Vagina (tissue), 2 donors: ENCODE results near the gene RADIL. TPM values are rescaled to one million over a fixed set of nuclear protein-coding genes. Genes with fewer than 3 reads are reported as not detected.
"Not testable (repeated sequence)": the region's sequence is repeated elsewhere in the genome, so short reads cannot be mapped to it uniquely, and the experiment has no call there.

Experiments
- DNase-seq, 2 donors: peaks; one replicate each; pipeline ENCODE4 v3.0.0-alpha.2; 2017; ENCODE audit errors: extremely low spot score in 2 of 2
- H3K27ac ChIP-seq: fragments of 200-600 bp; sonication (generic); one replicate; pipeline ENCODE4 v1.5.1; 2019
- H3K27me3 ChIP-seq: fragments of 200-600 bp; sonication (generic); one replicate; pipeline ENCODE4 v1.5.1; 2019
- H3K36me3 ChIP-seq, 2 donors: fragments of 200-600 bp; sonication (generic); one replicate each; pipeline ENCODE4 v1.5.1; 2017 to 2019
- H3K4me1 ChIP-seq: fragments of 200-600 bp; sonication (generic); one replicate; pipeline ENCODE4 v1.5.1; 2019
- H3K4me3 ChIP-seq, 2 donors: fragments of 200-600 bp; sonication (generic); 1 replicate in 1 of 2; 2 replicates in 1 of 2; pipeline ENCODE4 v1.5.1; 2016 to 2019
- H3K9me3 ChIP-seq: fragments of 200-600 bp; sonication (generic); one replicate; pipeline ENCODE4 v1.5.1; 2019
- POLR2A ChIP-seq, 2 donors: fragments of 450-650 bp; IDR thresholded peaks; one replicate each; pipeline ENCODE4 v1.6.1; 2017; ENCODE audit warnings: antibody characterized with exemption in 2 of 2, mild to moderate bottlenecking in 2 of 2, moderate library complexity in 2 of 2
- POLR2AphosphoS5 ChIP-seq, 2 donors: sonication (generic); formaldehyde crosslinking; IDR thresholded peaks; one replicate each; pipeline ENCODE4 v1.9.0; 2017; ENCODE audit warnings: antibody characterized with exemption in 2 of 2, mild to moderate bottlenecking in 2 of 2, low read depth in 1 of 2; ENCODE audit not compliant: insufficient read depth in 1 of 2
- intact Hi-C: fragments of 100-400 bp; cut with DNase I; formaldehyde crosslinking; loops from one replicate; pipeline ENCODE4 v1.15.1; 2023
- total RNA-seq: library from RNA; depleted of rRNA; stranded (reverse); fragments of >200 nt; gene quantifications from one replicate; pipeline ENCODE4 v1.2.3, GENCODE V29; 2016
- TF ChIP-seq, protein P1 (sequence below), 3 experiments: fragments of 450-650 bp in 2 of 3; fragments of 200-600 bp in 1 of 3; sonication (generic) in 1 of 3; IDR thresholded peaks; one replicate each; pipeline ENCODE4 v1.5.1; 2017 to 2019; ENCODE audit warnings: antibody characterized with exemption in 3 of 3, mild to moderate bottlenecking in 2 of 3, moderate library complexity in 2 of 3

The RADIL gene
- total RNA-seq, 1 donor from 2014 or later: 16.5 TPM

DNA sequence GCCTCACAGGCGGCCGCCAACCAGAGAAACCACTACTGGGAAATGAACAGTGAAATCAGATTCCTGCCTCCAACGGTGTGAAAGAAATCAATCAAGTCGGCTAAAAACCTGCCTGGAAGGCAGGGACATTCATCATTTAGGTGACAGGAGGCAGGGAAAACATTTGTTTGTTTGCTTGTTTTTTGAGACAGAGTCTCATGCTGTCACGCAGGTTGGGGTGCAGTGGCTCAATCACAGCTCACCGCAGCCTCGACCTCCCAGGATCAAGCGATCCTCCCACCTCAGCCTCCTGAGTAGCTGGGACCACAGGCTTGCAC, 77.6 kb downstream of the RADIL start:
- no peak overlapping the region for H3K4me3 ChIP-seq
- intact Hi-C loops: no loop called here
- no peak for TF ChIP-seq POLR2AphosphoS5 (IDR thresholded peaks at IDR 0.05; ENCODE audit: insufficient read depth in 1 of 2, low read depth in 1 of 2)
- TF ChIP-seq POLR2A (IDR thresholded peaks at IDR 0.05): no peak
- TF ChIP-seq, protein P1, sequence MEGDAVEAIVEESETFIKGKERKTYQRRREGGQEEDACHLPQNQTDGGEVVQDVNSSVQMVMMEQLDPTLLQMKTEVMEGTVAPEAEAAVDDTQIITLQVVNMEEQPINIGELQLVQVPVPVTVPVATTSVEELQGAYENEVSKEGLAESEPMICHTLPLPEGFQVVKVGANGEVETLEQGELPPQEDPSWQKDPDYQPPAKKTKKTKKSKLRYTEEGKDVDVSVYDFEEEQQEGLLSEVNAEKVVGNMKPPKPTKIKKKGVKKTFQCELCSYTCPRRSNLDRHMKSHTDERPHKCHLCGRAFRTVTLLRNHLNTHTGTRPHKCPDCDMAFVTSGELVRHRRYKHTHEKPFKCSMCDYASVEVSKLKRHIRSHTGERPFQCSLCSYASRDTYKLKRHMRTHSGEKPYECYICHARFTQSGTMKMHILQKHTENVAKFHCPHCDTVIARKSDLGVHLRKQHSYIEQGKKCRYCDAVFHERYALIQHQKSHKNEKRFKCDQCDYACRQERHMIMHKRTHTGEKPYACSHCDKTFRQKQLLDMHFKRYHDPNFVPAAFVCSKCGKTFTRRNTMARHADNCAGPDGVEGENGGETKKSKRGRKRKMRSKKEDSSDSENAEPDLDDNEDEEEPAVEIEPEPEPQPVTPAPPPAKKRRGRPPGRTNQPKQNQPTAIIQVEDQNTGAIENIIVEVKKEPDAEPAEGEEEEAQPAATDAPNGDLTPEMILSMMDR (IDR thresholded peaks at IDR 0.05): no peak
- H3K27me3 ChIP-seq: no peaks in the 10 kb centered on the region
- no peaks in the 10 kb centered on the region for H3K36me3 ChIP-seq
- no peak overlapping the region for H3K27ac ChIP-seq
- no peak for DNase-seq
- no peaks in the 10 kb centered on the region for H3K4me1 ChIP-seq
- H3K9me3 ChIP-seq: no peaks in the 10 kb centered on the region

GRCh38 chr7:4805110-4805983, 78.2 kb downstream of the RADIL start:
- no peak for DNase-seq
- intact Hi-C loops: no loop called here

GRCh38 chr7:4803397-4804241, 79.9 kb downstream of the RADIL start:
- intact Hi-C loops: no loop called here
- no peak overlapping the region for H3K4me3 ChIP-seq
- H3K27me3 ChIP-seq: no peaks in the 10 kb centered on the region
- H3K27ac ChIP-seq: no peak overlapping the region
- H3K9me3 ChIP-seq: no peaks in the 10 kb centered on the region
- TF ChIP-seq POLR2A (IDR thresholded peaks at IDR 0.05) (no peak), POLR2AphosphoS5 (IDR thresholded peaks at IDR 0.05; ENCODE audit: insufficient read depth in 1 of 2, low read depth in 1 of 2) (no peak)
- TF ChIP-seq, protein P1 (IDR thresholded peaks at IDR 0.05): no peak
- no peaks in the 10 kb centered on the region for H3K36me3 ChIP-seq
- H3K4me1 ChIP-seq: no peaks in the 10 kb centered on the region
- no peak for DNase-seq

More at GRCh38 chr7:4805110-4805983, 78.2 kb downstream of the RADIL start:
- H3K27me3 ChIP-seq: no peaks in the 10 kb centered on the region
- no peak for TF ChIP-seq POLR2AphosphoS5 (IDR thresholded peaks at IDR 0.05; ENCODE audit: insufficient read depth in 1 of 2, low read depth in 1 of 2)
- TF ChIP-seq POLR2A (IDR thresholded peaks at IDR 0.05): no peak
- TF ChIP-seq, protein P1 (IDR thresholded peaks at IDR 0.05): no peak
- no peak overlapping the region for H3K4me3 ChIP-seq
- no peaks in the 10 kb centered on the region for H3K9me3 ChIP-seq
- no peaks in the 10 kb centered on the region for H3K4me1 ChIP-seq
- H3K27ac ChIP-seq: no peak overlapping the region
- no peaks in the 10 kb centered on the region for H3K36me3 ChIP-seq

DNA sequence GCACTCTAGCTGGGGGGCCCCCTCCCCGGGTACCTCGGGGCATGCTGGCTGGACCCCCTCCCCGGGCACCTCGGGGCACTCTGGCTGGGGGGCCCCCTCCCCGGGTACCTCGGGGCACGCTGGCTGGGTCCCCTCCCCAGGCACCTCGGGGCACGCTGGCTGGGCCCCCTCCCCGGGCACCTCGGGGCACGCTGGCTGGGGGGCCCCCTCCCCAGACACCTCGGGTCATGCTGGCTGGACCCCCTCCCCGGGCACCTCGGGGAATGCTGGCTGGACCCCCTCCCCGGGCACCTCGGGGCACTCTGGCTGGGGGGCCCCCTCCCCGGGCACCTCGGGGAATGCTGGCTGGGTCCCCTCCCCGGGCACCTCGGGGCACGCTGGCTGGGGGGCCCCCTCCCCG, 80.9 kb downstream of the RADIL start:
- H3K27ac ChIP-seq, H3K36me3 ChIP-seq, intact Hi-C loops, H3K4me1 ChIP-seq, H3K27me3 ChIP-seq, H3K9me3 ChIP-seq, H3K4me3 ChIP-seq, DNase-seq: not testable (repeated sequence)

DNA sequence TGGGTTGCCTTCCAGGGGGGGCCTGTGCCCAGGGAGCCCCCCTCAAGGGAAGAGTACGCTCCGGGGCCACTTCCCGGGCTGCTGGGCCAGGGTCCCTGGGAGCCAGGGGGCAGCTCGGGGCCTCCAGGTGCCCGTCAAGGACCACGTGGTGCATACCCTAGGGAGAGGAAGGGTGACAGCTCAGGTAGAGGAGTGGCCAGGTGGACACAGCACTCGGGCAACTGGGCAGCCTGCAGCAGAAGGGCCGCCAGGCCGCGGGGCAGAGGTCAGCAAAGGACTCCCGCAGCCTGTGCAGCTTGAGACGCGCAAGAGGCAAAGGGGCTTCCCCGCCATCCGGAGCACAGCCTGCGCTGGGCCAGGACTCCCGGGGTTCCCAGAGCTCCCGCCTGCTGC, 81.7 kb downstream of the RADIL start:
- H3K36me3 ChIP-seq: no peaks in the 10 kb centered on the region
- DNase-seq: no peak
- no peaks in the 10 kb centered on the region for H3K9me3 ChIP-seq
- H3K27ac ChIP-seq: no peak overlapping the region
- no peaks in the 10 kb centered on the region for H3K27me3 ChIP-seq
- intact Hi-C loops: no loop called here
- H3K4me3 ChIP-seq: no peak overlapping the region
- H3K4me1 ChIP-seq: peaks cover 5% of the 10 kb centered on the region
- TF ChIP-seq POLR2AphosphoS5 (IDR thresholded peaks at IDR 0.05; ENCODE audit: insufficient read depth in 1 of 2, low read depth in 1 of 2): no peak
- TF ChIP-seq POLR2A (IDR thresholded peaks at IDR 0.05): no peak
- TF ChIP-seq, protein P1 (IDR thresholded peaks at IDR 0.05): no peak
